Nephron progenitor cell (in vitro differentiated cells): Measurements from ENCODE around the gene RDM1.

Source experiments
- DNase-seq: peaks from one replicate; pipeline ENCODE4 v3.0.0; 2021
- H3K27ac Mint-ChIP-seq: 2 replicates; pipeline ENCODE4 v1.8.0; 2021; ENCODE audit warnings: mild to moderate bottlenecking, moderate library complexity, mixed read lengths
- H3K27me3 Mint-ChIP-seq: 2 replicates; pipeline ENCODE4 v1.8.0; 2021; ENCODE audit warnings: mild to moderate bottlenecking, low read depth, mixed read lengths; ENCODE audit not compliant: poor library complexity
- H3K36me3 Mint-ChIP-seq: 2 replicates; pipeline ENCODE4 v1.8.0; 2021; ENCODE audit warnings: low read depth, mixed read lengths
- H3K4me1 Mint-ChIP-seq: 2 replicates; pipeline ENCODE4 v1.8.0; 2021; ENCODE audit warnings: mixed read lengths
- H3K4me3 Mint-ChIP-seq: 2 replicates; pipeline ENCODE4 v1.8.0; 2021; ENCODE audit warnings: mild to moderate bottlenecking, moderate library complexity, mixed read lengths
- H3K9me3 Mint-ChIP-seq: 2 replicates; pipeline ENCODE4 v1.8.0; 2021; ENCODE audit warnings: mild to moderate bottlenecking, moderate library complexity, mixed read lengths
- TF ChIP-seq, protein P1 (sequence below): fragments of 200-600 bp; sonication (generic); IDR thresholded peaks from 2 replicates; pipeline ENCODE4 v1.5.0; 2021; ENCODE audit warnings: antibody characterized with exemption

RDM1 gene

DNA sequence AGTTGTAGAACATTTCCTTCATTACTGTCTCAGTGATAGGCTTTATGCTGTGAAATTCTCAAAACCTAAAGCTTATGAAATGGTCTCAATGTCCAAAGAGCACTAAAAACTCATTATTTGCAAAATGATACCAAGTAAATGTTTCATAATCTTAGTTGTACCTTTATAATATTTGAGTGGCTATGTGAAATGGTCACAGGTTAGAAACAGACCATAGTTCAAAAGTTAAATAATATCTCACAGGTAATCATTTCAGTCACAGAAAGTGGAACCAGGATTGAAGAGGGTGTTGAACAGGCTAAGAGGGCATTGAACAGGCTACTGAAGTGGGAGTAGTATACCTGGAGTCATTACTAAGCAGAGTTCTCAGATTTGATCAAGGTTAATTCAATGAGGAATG, 2.9 kb downstream of the RDM1 start:
- H3K4me3 Mint-ChIP-seq, result no peak overlapping the region

DNA sequence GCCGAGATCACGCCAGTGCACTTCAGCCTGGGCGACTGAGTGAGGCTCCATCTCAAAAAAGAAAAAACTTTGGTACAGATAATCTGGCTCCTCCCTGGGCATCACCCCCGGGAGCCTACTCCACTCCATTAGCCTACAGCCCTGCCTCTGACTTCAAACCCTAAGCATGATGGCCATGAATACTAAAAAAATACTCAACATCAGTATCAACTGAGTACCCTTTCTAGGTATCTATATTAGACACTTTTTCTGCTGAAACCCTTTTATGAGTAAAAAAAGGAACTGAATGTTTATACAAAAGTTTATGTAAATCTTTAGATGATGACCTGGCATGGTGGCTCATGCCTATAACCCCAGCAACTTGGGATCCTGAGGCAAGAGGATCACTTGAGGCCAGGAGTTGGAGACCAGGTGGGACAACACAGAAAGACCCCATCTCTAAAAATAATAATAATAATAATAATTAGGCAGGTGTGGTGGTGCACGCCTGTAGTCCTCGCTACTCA, 6.9 kb downstream of the RDM1 start:
- H3K9me3 Mint-ChIP-seq, result peaks cover 3% of the 10 kb centered on the region
- no peak for DNase-seq

More for the DNA sequence above, 2.9 kb downstream of the RDM1 start:
- H3K27ac Mint-ChIP-seq, result no peak overlapping the region
- TF ChIP-seq, protein P1, sequence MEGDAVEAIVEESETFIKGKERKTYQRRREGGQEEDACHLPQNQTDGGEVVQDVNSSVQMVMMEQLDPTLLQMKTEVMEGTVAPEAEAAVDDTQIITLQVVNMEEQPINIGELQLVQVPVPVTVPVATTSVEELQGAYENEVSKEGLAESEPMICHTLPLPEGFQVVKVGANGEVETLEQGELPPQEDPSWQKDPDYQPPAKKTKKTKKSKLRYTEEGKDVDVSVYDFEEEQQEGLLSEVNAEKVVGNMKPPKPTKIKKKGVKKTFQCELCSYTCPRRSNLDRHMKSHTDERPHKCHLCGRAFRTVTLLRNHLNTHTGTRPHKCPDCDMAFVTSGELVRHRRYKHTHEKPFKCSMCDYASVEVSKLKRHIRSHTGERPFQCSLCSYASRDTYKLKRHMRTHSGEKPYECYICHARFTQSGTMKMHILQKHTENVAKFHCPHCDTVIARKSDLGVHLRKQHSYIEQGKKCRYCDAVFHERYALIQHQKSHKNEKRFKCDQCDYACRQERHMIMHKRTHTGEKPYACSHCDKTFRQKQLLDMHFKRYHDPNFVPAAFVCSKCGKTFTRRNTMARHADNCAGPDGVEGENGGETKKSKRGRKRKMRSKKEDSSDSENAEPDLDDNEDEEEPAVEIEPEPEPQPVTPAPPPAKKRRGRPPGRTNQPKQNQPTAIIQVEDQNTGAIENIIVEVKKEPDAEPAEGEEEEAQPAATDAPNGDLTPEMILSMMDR, result no peak
- DNase-seq, result no peak
- H3K9me3 Mint-ChIP-seq, result no peaks in the 10 kb centered on the region
- peaks cover 28% of the 10 kb centered on the region for H3K4me1 Mint-ChIP-seq
- peaks cover 13% of the 10 kb centered on the region for H3K27me3 Mint-ChIP-seq
- H3K36me3 Mint-ChIP-seq, result peaks cover 4% of the 10 kb centered on the region

DNA sequence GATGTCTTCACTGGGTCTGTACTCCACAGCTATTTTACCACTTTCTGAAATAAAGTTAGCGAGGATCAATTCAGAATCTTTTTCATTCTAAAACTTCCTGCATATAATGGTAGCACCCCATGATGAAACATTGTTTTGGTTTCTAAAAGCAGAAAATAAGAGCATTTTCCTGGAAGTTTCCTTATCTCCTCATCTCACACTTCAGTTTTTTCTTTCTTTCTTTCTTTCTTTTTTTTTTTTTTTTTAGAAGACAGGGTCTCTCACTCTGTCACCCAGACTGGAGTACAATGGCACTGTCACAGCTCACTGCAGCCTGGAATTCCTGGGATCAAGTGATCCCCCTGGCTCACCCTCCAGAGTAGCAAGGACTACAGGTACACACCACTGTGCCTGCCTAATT, 10.3 kb downstream of the RDM1 start:
- Mint-ChIP-seq H3K4me1 (no peaks in the 10 kb centered on the region), H3K9me3 (peaks cover 16% of the 10 kb centered on the region), H3K36me3 (peaks cover 11% of the 10 kb centered on the region), H3K27ac (no peak overlapping the region), H3K4me3 (no peak overlapping the region), H3K27me3 (peaks cover 3% of the 10 kb centered on the region)
- TF ChIP-seq, protein P1, result no peak
- DNase-seq, result no peak

More for the DNA sequence above, 6.9 kb downstream of the RDM1 start:
- TF ChIP-seq, protein P1, result no peak
- H3K27ac Mint-ChIP-seq, result no peak overlapping the region
- no peaks in the 10 kb centered on the region for H3K27me3 Mint-ChIP-seq
- no peaks in the 10 kb centered on the region for H3K4me1 Mint-ChIP-seq
- peaks cover 4% of the 10 kb centered on the region for H3K36me3 Mint-ChIP-seq
- H3K4me3 Mint-ChIP-seq, result no peak overlapping the region

DNA sequence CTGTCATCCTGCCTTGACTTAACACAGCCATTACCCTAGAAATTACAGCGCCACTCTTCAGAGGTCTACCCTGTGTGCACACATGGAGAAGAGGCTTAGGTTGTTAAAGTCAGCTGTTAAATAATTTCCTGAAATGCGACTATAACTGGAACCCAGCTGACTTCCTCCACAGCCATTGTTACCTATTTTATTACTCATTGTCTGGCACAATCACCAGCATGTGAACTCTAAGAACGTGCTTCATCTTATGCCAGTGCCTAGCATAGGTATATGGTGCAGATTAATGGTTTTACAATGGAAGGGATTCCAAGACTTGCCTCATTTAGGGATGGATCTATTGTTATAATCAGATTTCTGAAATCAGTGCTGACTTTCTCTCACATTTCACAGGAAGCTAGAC, 11.9 kb downstream of the RDM1 start:
- DNase-seq, result no peak
- TF ChIP-seq, protein P1, result no peak
- Mint-ChIP-seq H3K9me3 (peaks cover 30% of the 10 kb centered on the region), H3K4me3 (no peak overlapping the region), H3K27me3 (peaks cover 4% of the 10 kb centered on the region), H3K36me3 (peaks cover 7% of the 10 kb centered on the region), H3K27ac (no peak overlapping the region), H3K4me1 (no peaks in the 10 kb centered on the region)

DNA sequence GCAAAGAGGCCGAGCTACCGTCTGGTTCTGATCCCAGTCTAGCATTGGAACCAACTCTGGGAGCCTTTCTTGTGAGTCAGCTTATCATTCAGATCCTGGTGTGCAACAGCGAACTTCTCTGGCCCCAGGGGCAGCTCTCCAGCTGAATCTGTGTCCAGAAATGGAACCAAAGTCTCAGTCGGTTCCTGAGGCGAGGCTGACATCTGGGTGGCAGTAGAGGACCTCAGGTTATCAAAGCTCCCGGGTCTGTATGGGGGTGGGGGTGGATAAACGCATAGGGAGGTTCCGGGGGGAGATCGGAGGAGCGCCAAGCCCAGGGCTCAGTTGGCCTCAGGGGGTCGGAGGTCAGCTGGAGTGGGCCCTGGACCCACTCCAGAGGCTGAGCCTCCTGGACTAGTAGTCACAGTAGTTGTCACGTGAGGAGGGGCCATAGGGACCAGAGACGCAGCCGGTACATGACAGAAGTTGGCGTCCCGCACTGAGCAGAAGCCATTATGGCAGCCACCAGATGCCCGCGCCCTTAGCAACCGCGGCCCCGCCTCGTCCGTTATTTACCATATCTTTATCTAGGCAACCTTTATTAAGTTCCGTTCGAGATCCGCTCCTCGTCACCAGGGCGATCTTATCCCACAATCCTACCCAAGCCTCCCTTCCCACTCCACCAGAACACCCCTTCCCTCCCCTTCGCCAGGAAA, 12.9 kb downstream of the RDM1 start:
- H3K9me3 Mint-ChIP-seq, result peaks cover 39% of the 10 kb centered on the region
- H3K4me1 Mint-ChIP-seq, result no peaks in the 10 kb centered on the region
- H3K36me3 Mint-ChIP-seq, result peaks cover 7% of the 10 kb centered on the region
- H3K27ac Mint-ChIP-seq, result no peak overlapping the region
- peaks cover 4% of the 10 kb centered on the region for H3K27me3 Mint-ChIP-seq
- no peak for DNase-seq
- H3K4me3 Mint-ChIP-seq, result no peak overlapping the region
- TF ChIP-seq, protein P1, result no peak
